Keratinocyte (primary cell): Measurements from ENCODE around the gene TAB3.

Source experiments
- EZH2 ChIP-seq: IDR thresholded peaks from one replicate; pipeline ENCODE4 v1.6.1; 2012; ENCODE audit warnings: inconsistent platforms, mild to moderate bottlenecking, low read length, moderate library complexity
- TF ChIP-seq, protein P1 (sequence below), 3 experiments: IDR thresholded peaks in 1 of 3; conservative IDR thresholded peaks in 1 of 3; optimal IDR thresholded peaks in 1 of 3; 2 replicates in 2 of 3; 3 replicates in 1 of 3; pipeline versions ENCODE3 to v1.5.1; 2011; ENCODE audit warnings: low read length in 3 of 3, mild to moderate bottlenecking in 3 of 3, moderate library complexity in 2 of 3, control low read depth in 1 of 3, inconsistent platforms in 1 of 3; ENCODE audit not compliant: insufficient read depth in 2 of 3; ENCODE audit errors: extremely low read depth in 1 of 3

DNA sequence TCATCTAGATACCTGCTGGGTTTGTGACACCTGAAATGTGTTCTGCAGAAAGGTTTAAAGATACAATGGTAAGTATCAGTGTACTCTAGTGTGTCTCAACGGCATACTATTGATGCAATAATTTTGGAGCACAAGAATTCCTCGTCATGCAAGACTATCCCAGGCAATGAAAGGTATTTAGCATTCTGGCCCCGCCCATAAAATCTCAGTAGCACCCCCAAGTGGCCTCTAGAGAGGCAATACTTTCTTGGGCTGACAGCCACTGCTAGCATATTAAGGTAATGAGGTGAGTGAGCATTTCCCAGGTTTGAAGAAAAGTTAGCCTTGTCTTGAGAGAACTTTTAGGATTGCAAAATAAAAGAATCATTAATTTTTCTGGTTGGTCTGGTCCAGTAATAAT is 24.0 kb downstream of the TAB3 start:
- TF ChIP-seq, protein P1, sequence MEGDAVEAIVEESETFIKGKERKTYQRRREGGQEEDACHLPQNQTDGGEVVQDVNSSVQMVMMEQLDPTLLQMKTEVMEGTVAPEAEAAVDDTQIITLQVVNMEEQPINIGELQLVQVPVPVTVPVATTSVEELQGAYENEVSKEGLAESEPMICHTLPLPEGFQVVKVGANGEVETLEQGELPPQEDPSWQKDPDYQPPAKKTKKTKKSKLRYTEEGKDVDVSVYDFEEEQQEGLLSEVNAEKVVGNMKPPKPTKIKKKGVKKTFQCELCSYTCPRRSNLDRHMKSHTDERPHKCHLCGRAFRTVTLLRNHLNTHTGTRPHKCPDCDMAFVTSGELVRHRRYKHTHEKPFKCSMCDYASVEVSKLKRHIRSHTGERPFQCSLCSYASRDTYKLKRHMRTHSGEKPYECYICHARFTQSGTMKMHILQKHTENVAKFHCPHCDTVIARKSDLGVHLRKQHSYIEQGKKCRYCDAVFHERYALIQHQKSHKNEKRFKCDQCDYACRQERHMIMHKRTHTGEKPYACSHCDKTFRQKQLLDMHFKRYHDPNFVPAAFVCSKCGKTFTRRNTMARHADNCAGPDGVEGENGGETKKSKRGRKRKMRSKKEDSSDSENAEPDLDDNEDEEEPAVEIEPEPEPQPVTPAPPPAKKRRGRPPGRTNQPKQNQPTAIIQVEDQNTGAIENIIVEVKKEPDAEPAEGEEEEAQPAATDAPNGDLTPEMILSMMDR (optimal IDR thresholded peaks at IDR 0.05 in 1 of 3, IDR thresholded peaks at IDR 0.05 in 1 of 3, conservative IDR thresholded peaks at IDR 0.05 in 1 of 3; ENCODE audit: extremely low read depth in 1 of 3, insufficient read depth in 2 of 3, low read length in 3 of 3), result peak; percentile 26 to 35 (median 28)
- TF ChIP-seq EZH2, result no peak
